Gastroesophageal sphincter (tissue), 4 donors: ENCODE results near the gene PRTFDC1. TPM values are rescaled to one million over a fixed set of nuclear protein-coding genes. Genes with fewer than 3 reads are reported as not detected.
"Not testable (repeated sequence)": the region's sequence is repeated elsewhere in the genome, so short reads cannot be mapped to it uniquely, and the experiment has no call there.

Source experiments
- ATAC-seq: fragments of 150-250 bp; one replicate; pipeline ENCODE4 v1.9.1; 2016; ENCODE audit warnings: mild to moderate bottlenecking, moderate library complexity
- H3K27ac ChIP-seq, 4 donors: fragments of 200-600 bp; sonication (generic) in 3 of 4; 1 replicate in 3 of 4; 2 replicates in 1 of 4; pipeline ENCODE4 v1.5.1; 2016 to 2019
- H3K27me3 ChIP-seq: fragments of 200-600 bp; sonication (generic); one replicate; pipeline ENCODE4 v1.5.1; 2019
- H3K36me3 ChIP-seq, 2 donors: fragments of 200-600 bp; sonication (generic); one replicate each; pipeline ENCODE4 v1.5.1; 2019; ENCODE audit warnings: control low read depth in 1 of 2
- H3K4me1 ChIP-seq, 3 donors: fragments of 200-600 bp; sonication (generic); 1 replicate in 2 of 3; 2 replicates in 1 of 3; pipeline ENCODE4 v1.5.1; 2016 to 2019; ENCODE audit warnings: control low read depth in 2 of 3
- H3K4me3 ChIP-seq, 2 donors: fragments of 200-600 bp; sonication (generic); one replicate each; pipeline ENCODE4 v1.5.1; 2019; ENCODE audit warnings: mild to moderate bottlenecking in 1 of 2, moderate library complexity in 1 of 2
- H3K9me3 ChIP-seq, 3 donors: fragments of 200-600 bp; sonication (generic); one replicate each; pipeline ENCODE4 v1.5.1; 2017 to 2019; ENCODE audit warnings: control low read depth in 2 of 3
- CTCF ChIP-seq, 4 experiments: fragments of 200-600 bp in 2 of 4; fragments of 450-650 bp in 2 of 4; sonication (generic) in 1 of 4; IDR thresholded peaks; one replicate each; pipeline ENCODE4 v1.5.1; 2017 to 2019; ENCODE audit warnings: antibody characterized with exemption in 4 of 4, mild to moderate bottlenecking in 2 of 4, moderate library complexity in 2 of 4
- EP300 ChIP-seq: sonication (generic); formaldehyde crosslinking; IDR thresholded peaks from one replicate; pipeline ENCODE4 v1.6.1; 2017; ENCODE audit warnings: antibody characterized with exemption, mild to moderate bottlenecking
- POLR2A ChIP-seq, 2 donors: fragments of 450-650 bp; IDR thresholded peaks; one replicate each; pipeline ENCODE4 v1.6.1; 2017; ENCODE audit warnings: antibody characterized with exemption in 2 of 2, mild to moderate bottlenecking in 2 of 2, moderate library complexity in 1 of 2
- POLR2AphosphoS5 ChIP-seq: sonication (generic); formaldehyde crosslinking; IDR thresholded peaks from one replicate; pipeline ENCODE4 v1.6.1; 2017; ENCODE audit warnings: antibody characterized with exemption
- WGBS, 2 donors: methylation state at CpG; one replicate each; pipeline ENCODE4 v1.1.5; 2018; ENCODE audit warnings: low coverage in 1 of 2; 5-methylcytosine and 5-hydroxymethylcytosine counted together
- total RNA-seq, 4 donors: library from RNA; depleted of rRNA; stranded (reverse); fragments of >200 nt; gene quantifications; one replicate each; pipeline ENCODE4 v1.1.0, GENCODE V29; 2016

The PRTFDC1 gene
- total RNA-seq, 4 donors from 2014 or later, result 3.2 to 14.6 (median 7.9) TPM

- TF ChIP-seq POLR2AphosphoS5 (no peak), POLR2A (IDR thresholded peaks at IDR 0.05) (no peak), EP300 (no peak), CTCF (IDR thresholded peaks at IDR 0.05) (no peak)
- no peaks in the 10 kb centered on the region for H3K4me1 ChIP-seq
- no peaks in the 10 kb centered on the region for H3K27me3 ChIP-seq
- ATAC-seq, result no peak
- no peak overlapping the region for H3K4me3 ChIP-seq
- no peak overlapping the region for H3K27ac ChIP-seq
- H3K9me3 ChIP-seq, result peaks cover 0 to 10% (median 0%) of the 10 kb centered on the region in 3 donors
- 83 to 88% methylated on average over 1 to 2 of the region's 2 CpGs for WGBS, 2 donors
- no peaks in the 10 kb centered on the region for H3K36me3 ChIP-seq
Measured at GRCh38 chr10:24841530-24841929, 110.9 kb downstream of the PRTFDC1 start.

- H3K4me1 ChIP-seq, result no peaks in the 10 kb centered on the region
- no peak overlapping the region for H3K27ac ChIP-seq
- H3K27me3 ChIP-seq, result no peaks in the 10 kb centered on the region
- peaks cover 0 to 10% (median 0%) of the 10 kb centered on the region in 3 donors for H3K9me3 ChIP-seq
- no peak for TF ChIP-seq CTCF (IDR thresholded peaks at IDR 0.05)
- TF ChIP-seq POLR2A (IDR thresholded peaks at IDR 0.05), result no peak
- TF ChIP-seq POLR2AphosphoS5, result no peak
- no peak overlapping the region for H3K4me3 ChIP-seq
- no peak for ATAC-seq
- H3K36me3 ChIP-seq, result no peaks in the 10 kb centered on the region
Measured at GRCh38 chr10:24840784-24841183, 111.6 kb downstream of the PRTFDC1 start.

GRCh38 chr10:24837781-24838180 is 114.6 kb downstream of the PRTFDC1 start:
- not testable (repeated sequence) for H3K27me3 ChIP-seq, H3K4me3 ChIP-seq, H3K36me3 ChIP-seq, H3K27ac ChIP-seq, H3K4me1 ChIP-seq, ATAC-seq
- WGBS, 2 donors, result 86 to 100% methylated on average over 2 of the region's 2 CpGs
- peaks cover 0 to 10% (median 0%) of the 10 kb centered on the region in 3 donors for H3K9me3 ChIP-seq

- Histone ChIP-seq H3K4me1 (no peaks in the 10 kb centered on the region), H3K27ac (no peak overlapping the region), H3K9me3 (peaks cover 0 to 10% (median 0%) of the 10 kb centered on the region in 3 donors), H3K27me3 (no peaks in the 10 kb centered on the region), H3K4me3 (no peak overlapping the region), H3K36me3 (no peaks in the 10 kb centered on the region)
- no peak for ATAC-seq
- no peak for TF ChIP-seq EP300
- no peak for TF ChIP-seq POLR2A (IDR thresholded peaks at IDR 0.05)
- no peak for TF ChIP-seq POLR2AphosphoS5
- no peak for TF ChIP-seq CTCF (IDR thresholded peaks at IDR 0.05)
- 100% methylated on average over 2 of the region's 2 CpGs; no CpG with 5 or more reads in 1 of the 2 donors for WGBS, 2 donors
Measured at GRCh38 chr10:24834869-24835268, 117.5 kb downstream of the PRTFDC1 start.

- no peaks in the 10 kb centered on the region for H3K27me3 ChIP-seq
- H3K36me3 ChIP-seq, result no peaks in the 10 kb centered on the region
- TF ChIP-seq EP300, result no peak
- TF ChIP-seq POLR2AphosphoS5, result no peak
- no peak for TF ChIP-seq CTCF (IDR thresholded peaks at IDR 0.05)
- 18 to 37% methylated on average over 4 of the region's 4 CpGs for WGBS, 2 donors
- H3K9me3 ChIP-seq, result no peaks in the 10 kb centered on the region
- no peak overlapping the region for H3K27ac ChIP-seq
- H3K4me1 ChIP-seq, result no peaks in the 10 kb centered on the region
- H3K4me3 ChIP-seq, result no peak overlapping the region
- ATAC-seq, result no peak
Measured at GRCh38 chr10:24826009-24826408, 126.4 kb downstream of the PRTFDC1 start.

- WGBS, 2 donors, result 0 to 25% methylated on average over 1 of the region's 1 CpG
- H3K27me3 ChIP-seq, result no peaks in the 10 kb centered on the region
- no peaks in the 10 kb centered on the region for H3K4me1 ChIP-seq
- no peaks in the 10 kb centered on the region for H3K36me3 ChIP-seq
- no peak overlapping the region for H3K27ac ChIP-seq
- TF ChIP-seq CTCF (IDR thresholded peaks at IDR 0.05), result no peak
- TF ChIP-seq EP300, result no peak
- no peak for TF ChIP-seq POLR2AphosphoS5
- TF ChIP-seq POLR2A (IDR thresholded peaks at IDR 0.05), result no peak
- ATAC-seq, result no peak
- no peaks in the 10 kb centered on the region for H3K9me3 ChIP-seq
- H3K4me3 ChIP-seq, result no peak overlapping the region
Measured at GRCh38 chr10:24825551-24825950, 126.9 kb downstream of the PRTFDC1 start.
